ENCODE data around the gene RPE.

Gene RPE

DNA sequence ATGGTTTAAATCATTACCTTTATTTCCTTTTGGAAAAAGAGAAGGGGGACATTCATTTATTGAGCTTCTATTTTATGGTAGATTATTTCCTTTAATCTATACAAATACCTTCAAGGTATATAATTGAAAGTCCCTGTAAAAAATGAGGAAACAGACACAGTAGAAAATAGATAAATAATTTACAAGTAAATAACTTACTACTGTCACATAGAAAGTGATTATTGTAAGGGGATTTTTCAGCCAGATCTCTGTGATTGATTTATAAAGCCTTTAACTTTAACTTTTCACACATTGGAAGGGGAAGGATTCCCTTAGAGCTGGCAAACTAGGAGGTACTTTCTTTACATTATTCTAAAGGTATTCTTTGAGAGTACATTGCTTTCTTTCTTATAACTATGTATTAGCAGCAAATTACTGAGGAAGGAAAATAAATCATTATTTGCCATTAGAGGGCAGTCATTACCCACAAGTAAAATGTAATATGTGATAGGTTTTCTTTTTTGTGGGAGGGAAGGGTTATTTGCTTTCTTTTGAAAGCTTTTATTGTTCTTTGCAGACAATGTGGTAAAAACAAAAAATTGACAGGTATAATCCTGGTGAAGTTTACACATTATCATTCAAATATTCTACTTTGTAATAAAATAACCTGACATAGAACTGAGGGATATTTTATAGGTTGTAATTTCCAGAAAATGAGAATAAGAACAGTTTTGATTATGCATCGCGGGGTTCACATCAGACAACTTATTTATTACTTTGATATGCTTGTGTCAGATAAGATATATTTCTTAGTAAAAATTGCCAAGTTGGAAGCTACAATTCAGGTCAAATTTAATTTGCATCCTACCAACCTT, 24.8 kb upstream of the RPE start:
- DNase-seq (ENCODE audit: low read depth): peak; percentile 41
- peak; percentile 38 for TF ChIP-seq CTCF (conservative IDR thresholded peaks at IDR 0.05; ENCODE audit: control insufficient read depth, insufficient read depth, low read depth, low read length)
- H3K4me3 ChIP-seq (ENCODE audit: control insufficient read depth, low read depth, low read length): no peak overlapping the region

DNA sequence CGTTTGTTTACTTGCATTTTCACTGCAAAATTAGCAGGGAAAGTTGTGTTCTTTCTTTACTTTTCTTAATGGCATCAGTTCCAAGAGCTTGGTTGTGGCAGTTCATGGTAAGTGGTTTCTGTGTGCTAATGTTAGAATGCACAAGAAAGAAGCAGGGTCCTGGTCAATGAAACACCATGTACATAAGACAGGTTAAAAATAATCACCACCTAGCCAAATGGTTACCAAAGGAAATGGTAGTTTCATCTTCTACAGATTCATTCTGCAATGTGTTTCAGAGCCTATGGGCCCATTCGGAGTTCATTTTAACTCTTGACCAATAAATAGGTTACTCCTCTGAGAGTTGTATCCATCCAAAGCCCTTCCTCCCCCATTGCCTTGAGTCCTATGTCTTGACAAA, 18.1 kb upstream of the RPE start:
- H3K4me3 ChIP-seq (ENCODE audit: control insufficient read depth, low read depth, low read length): no peak overlapping the region
- TF ChIP-seq CTCF (conservative IDR thresholded peaks at IDR 0.05; ENCODE audit: control insufficient read depth, insufficient read depth, low read depth, low read length): no peak
- no peak for DNase-seq (ENCODE audit: low read depth)

DNA sequence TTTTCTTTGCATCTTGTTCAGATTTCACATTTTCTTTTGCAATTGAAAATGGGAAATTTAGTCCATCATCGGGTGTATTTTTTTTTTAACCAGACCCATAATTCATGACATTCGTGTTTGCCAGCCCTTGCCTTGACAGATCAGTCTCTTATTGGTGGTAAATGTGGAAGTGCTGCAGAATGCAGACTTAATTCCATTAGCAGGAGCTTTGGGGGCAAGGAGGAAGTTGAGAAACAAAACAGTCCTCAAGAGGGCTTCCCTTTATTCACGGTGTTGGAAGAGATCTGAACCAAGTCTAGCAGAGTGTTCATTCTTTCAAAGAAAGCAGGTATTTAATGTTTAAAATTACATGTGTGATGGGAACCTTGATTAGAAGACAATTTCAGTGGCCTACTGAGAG, 16.6 kb upstream of the RPE start:
- no peak overlapping the region for H3K4me3 ChIP-seq (ENCODE audit: control insufficient read depth, low read depth, low read length)
- no peak for TF ChIP-seq CTCF (conservative IDR thresholded peaks at IDR 0.05; ENCODE audit: control insufficient read depth, insufficient read depth, low read depth, low read length)
- no peak for DNase-seq (ENCODE audit: low read depth)

- H3K4me3 ChIP-seq (ENCODE audit: control insufficient read depth, low read depth, low read length): no peak overlapping the region
- DNase-seq (ENCODE audit: low read depth): peak; percentile 25
- no peak for TF ChIP-seq CTCF (conservative IDR thresholded peaks at IDR 0.05; ENCODE audit: control insufficient read depth, insufficient read depth, low read depth, low read length)
These were observed 16.0 kb upstream of the RPE start for GRCh38 chr2:209986415-209986814.

DNA sequence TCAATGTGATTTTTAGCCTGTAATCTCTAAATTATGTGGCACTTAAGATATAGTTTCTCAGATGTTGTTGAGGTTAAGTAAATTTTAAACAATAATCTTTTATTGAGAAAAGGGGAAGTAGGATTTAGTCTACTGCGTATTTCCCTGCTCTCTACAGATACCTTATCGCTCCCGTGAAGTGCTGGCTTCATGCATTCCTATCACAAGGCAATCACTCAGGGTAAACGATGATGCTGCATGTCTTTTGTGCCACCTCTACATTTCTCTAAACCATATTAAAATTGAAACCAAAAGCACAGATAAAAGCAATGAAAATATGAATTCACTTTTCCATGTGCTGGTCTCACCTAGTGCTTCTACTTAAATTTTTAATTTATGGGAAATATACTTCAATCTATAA, 14.4 kb upstream of the RPE start:
- H3K4me3 ChIP-seq (ENCODE audit: control insufficient read depth, low read depth, low read length): no peak overlapping the region
- no peak for TF ChIP-seq CTCF (conservative IDR thresholded peaks at IDR 0.05; ENCODE audit: control insufficient read depth, insufficient read depth, low read depth, low read length)
- DNase-seq (ENCODE audit: low read depth): no peak

DNA sequence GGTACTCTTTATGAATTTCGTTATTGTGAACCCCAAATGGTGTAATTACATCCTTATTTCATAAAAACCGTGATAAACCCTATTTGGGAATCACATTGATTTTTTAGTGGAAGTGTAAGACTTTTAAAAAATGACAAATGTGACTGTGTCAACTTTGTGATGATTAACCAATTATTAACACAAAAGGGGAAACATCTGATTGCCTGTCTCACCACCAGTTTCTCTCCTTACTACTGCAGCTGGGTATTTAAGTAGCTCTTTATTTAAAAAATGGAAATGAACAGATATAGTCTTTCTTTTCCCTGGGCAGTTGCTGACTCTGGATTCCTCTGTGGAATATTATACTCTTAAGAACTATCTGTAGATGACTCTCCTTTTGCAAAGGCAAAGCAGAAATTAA, 11.6 kb upstream of the RPE start:
- no peak for TF ChIP-seq CTCF (conservative IDR thresholded peaks at IDR 0.05; ENCODE audit: control insufficient read depth, insufficient read depth, low read depth, low read length)
- no peak for DNase-seq (ENCODE audit: low read depth)
- H3K4me3 ChIP-seq (ENCODE audit: control insufficient read depth, low read depth, low read length): no peak overlapping the region
